HG02588 (cell line): ENCODE measurements around the gene LHFPL6.

Experiments
- ATAC-seq: cut with Tn5 transposase; IDR thresholded peaks from one replicate; pipeline ENCODE4 v1.9.1; 2021; ENCODE audit warnings: mild to moderate bottlenecking, moderate library complexity; ENCODE audit not compliant: unreplicated experiment

The LHFPL6 gene

DNA sequence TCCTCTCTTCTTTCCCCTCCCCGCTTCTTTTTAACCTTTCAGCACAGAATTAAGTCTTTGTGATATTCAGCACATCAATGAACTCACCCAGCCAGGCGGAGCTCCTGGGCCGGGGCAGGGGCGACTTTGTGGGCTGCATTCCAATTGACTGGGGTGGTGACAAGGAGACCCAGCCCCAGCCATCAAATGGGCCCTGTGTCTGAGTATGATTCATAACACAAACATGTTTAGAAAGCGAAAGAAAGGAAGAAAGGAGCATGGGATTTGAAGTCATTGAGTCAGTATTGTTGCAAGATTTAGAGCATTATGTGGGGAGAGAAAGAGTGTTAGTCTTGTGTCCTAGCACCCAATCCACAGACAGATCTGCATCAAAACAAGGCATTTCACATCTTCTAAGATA is 185.3 kb downstream of the LHFPL6 start:
- no peak for ATAC-seq

DNA sequence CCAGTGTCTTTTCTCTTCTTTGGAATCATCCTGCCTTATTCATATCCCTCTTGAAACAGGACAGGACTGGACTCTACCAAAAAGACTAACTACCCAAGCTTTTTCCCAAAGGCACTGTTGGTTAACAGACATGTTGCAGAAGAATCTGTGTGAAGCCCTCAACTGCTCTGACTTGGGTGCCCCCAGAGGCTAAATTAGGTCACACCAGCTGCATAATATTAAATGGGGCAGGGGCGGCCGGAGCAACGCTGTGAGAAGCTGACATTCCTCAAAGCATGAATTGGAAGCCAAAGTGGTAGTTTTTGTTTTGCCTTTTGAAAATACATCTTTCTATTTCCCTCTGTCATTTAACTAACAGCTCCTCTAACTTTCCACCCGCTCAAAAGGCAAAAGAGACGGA is 185.9 kb downstream of the LHFPL6 start:
- no peak for ATAC-seq

DNA sequence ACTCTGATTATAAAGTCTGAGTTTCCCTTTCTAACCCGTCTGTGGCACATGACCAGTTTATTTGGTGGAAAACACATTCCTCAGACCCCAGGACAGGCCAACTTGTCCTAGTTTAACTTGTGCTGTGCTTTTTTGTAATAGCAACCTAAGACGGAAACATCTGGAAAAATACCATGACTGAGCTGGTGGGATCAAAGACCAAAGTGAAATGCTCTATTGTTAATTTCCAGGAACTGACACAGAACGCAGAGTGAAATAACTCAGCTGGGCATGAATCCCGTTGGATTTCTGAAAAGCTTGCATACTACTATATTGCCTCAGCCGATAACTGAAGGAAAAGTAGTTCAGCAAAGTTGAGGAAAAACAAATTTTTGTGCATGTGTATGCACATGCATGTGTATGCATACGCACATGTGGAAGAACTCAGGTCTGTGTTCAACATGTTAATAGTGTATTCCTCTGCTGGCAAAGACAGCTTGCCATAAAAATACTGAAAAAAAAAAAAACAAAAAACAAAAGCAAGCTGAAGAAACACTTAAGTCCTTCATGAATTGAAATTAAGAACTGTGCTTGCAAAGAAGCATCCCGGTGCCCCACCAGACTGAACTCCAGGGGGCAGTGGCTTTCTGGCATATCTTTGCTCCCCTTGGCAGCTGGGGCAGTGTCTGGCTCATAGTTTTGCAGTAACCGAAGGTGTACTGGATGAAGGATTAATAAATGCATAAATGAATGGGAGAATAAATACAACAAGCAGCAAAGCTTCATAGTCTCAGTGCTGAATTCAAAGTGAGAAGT is 187.8 kb downstream of the LHFPL6 start:
- no peak for ATAC-seq

DNA sequence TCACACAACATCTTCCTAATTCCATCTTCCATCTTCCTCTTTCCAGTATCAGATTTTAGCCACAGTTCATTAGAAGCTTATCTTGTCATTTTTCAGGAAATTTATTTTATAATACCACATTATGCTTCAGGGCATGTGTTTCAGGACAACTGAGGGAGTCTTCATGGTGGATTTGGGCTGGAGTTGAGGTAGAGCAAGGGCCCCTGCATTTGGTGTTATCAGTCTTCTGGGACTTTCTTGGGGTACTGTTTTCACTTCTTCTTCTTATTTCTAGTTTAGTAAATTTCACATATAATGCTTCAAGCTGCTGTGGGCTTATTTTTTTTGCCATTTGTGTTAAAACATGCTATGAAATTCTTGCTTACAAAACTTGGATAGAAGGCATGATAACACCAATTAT is 188.7 kb downstream of the LHFPL6 start:
- ATAC-seq = no peak

DNA sequence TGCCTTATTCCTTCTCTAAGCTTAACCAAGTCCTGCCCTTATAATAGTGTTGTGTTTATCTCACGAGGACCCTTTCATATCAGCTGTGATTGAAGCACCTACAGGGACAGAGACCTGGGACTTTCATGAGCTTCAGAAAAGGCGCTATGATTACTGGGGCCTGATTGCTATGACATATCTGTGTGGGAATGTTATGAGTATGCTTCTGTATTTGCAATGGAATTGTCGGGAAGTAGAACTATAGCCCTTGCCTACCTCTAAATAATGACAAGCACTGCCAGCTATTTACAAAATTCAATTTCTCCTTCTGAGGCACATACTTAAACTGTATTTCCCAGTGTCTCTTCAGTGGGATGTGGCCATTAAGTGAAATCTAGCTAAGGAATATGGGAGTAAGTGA is 191.5 kb downstream of the LHFPL6 start:
- no peak for ATAC-seq

DNA sequence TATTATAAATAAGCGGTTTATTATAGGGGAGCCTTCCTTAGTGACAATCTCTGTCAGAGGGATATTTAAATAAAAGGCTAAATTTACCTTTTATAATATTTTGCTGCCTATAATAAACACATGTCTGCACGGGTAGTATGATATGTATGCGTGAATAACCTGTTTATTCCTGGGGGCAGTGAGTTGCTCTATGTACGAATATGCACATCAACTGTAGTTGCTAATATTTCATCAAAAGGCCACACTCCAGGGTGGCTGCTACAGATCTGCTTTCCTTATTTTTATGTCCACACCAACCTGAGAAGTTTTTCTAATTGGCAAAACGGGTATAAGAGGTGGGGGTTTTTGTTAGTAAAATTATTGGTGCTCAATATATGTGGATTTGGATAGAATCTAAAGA is 192.0 kb downstream of the LHFPL6 start:
- ATAC-seq = no peak

DNA sequence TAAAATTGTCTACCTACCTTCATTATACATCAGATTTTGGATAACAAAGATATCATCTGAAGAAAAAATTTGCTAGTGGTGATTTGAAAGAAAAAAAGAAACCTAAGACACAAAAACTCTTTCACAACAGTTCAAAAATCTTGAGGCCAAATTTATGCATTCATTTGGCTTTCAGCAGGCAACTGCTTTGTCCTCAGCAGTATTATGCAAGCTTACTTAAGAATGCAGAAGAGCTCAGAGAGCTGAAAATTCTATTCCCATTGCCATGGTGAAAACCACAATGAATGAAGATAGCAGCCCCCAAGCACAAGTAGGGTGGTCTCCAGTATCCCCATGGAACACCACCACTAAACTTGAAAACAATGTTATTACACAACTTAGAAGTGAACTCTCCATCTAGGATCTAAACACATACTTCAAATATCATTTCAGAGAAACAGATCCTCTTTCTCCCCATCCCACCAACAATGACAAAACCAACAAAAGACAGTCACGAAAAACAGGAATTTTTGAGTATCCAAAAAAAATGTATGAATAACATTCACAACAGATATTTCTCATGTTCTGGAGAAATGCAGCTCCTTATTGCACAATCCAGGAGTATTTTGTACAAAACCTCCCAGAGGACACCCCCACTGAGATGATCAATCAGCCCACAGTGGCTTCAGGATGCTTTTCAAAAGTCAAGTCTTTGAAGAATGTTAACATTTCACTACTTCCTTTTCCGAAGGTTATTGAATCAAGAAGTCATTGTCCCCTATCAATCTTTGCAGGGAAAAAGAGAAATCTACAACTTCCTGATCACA is 192.7 kb downstream of the LHFPL6 start:
- no peak for ATAC-seq

DNA sequence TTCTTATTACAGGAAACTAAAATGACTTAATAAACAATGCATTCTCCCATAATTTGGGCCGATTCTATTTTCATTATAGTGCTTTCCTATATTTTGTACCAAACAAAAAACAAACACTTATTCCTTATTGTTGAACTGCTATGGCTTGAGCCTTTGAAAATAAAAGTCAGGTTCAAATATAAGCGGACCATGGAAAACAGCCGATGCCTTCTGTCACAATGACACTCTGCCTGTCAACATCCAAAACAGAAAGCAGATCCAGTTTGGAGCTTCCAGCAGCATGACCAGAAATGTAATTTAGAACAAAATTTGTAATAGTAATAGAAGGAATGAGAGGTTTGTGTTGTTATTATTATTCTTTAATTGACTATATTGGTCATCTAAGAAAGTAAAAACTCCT is 194.5 kb downstream of the LHFPL6 start:
- ATAC-seq = no peak

DNA sequence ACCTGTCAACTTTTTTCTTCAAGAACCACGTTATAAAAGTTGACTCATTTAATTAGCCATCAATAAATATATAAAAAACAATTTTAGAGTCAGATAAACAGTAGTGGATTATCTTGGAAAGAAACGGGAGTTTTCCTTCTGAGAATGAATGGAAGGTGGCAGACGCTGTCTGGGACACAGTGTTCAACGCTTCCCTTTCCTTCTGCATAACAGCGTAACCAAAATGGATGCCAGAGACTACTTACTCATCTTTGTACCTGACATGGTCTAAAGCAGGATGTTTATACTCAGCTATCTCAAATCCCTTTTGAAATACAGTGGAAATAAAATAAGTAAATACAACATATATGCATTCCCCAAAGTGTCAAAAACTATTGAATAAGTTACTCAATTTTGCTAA is 195.2 kb downstream of the LHFPL6 start:
- no peak for ATAC-seq

DNA sequence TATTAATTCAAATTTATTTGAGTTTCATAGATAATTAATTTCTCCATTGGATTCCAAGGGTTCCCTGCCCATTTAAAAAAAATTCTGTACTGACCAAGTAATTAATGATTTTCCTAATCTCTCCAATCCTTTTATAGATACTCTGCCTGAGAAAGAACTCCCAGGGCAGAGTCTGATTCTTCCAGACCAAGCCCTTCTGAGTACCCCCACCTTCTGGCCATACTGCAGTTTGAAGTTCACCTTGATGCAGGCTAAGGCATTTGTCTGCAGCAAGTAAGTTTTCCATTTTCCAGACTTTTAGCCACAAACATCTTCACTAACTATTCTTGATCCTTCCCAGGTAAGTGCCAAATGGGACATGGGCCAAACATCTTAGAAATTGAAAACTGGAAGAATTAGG is 195.9 kb downstream of the LHFPL6 start:
- no peak for ATAC-seq

DNA sequence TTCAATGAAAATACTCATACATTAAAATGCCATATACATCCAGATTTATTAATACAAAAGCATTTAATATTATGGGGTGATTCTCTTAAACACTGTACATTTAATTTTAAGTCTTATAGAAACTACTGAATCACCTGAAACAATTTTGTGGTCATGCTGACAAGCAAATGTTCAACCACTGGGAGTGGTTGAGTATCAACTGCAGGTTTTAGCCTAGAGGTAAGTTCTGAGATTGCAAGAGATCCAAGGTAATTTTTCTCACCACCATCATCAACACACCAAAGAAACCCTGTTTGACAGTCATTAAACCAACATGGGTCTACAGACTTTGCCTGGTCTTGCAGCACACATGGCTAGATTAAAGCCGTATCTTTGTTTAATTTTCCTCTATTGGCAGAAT is 196.3 kb downstream of the LHFPL6 start:
- peak; percentile 53 for ATAC-seq

DNA sequence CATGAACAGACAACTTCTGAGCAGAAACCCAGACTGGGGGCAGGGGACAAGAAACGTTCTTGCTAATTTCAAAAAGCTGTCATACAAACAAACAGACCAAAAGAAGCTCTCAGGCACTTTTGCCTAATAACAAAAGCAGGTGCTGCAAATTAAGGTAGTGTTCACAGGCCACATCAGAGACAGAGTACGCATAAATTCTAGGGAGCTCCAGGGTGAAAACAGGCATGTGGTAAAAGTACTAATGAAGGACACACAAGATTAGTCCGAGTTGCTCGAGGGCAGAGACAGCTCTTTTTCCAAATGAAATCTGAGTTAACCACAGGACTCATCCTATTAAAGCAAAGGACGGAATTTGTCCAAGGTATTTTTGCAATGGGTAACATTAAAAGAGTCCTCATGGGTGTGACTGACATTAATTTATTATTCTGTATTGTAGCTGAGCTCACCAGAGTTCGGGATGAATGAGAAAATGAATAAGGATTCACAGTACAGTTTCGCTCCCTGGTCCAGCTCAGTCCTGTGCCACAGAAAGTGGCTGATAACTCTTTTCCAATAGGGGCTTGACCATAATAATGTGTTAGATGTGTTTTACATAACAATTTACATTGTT is 197.3 kb downstream of the LHFPL6 start:
- ATAC-seq = no peak

DNA sequence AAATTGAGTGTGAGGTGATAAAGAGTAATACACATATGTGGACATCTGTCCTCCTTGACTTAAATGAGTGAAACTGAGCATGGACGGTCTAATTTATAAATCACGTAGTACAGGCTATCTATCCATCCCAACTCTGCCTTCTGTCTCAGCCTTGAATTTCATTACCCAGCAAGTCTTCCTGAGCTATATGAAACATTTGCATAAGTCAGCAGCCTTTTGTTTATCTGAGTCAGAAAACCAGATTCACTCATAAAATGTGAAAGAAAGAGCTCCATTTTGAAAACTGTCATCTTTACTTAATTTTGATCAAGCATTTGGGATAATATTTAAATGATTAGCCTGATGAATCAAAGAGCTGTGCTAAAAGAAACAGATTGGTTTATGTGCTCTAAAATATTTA is 197.9 kb downstream of the LHFPL6 start:
- no peak for ATAC-seq

DNA sequence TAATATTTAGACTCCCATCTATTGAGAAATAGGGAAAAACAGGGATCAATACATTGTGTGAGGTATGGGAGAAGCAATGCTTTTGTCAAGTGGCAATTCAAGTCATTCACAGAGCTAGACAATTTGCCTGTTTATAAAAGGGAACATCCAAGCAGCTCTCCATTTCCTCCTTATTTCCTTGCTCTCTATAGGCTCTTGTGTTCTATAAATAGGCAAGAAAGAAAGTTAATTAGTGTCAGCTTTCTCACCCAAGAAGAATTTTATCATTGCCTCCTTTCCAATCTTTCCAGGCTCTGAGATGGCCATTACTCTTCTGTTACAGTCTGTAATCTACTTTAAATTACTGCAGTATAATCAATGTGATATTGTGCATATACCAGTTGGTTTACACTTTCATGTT is 199.9 kb downstream of the LHFPL6 start:
- no peak for ATAC-seq

DNA sequence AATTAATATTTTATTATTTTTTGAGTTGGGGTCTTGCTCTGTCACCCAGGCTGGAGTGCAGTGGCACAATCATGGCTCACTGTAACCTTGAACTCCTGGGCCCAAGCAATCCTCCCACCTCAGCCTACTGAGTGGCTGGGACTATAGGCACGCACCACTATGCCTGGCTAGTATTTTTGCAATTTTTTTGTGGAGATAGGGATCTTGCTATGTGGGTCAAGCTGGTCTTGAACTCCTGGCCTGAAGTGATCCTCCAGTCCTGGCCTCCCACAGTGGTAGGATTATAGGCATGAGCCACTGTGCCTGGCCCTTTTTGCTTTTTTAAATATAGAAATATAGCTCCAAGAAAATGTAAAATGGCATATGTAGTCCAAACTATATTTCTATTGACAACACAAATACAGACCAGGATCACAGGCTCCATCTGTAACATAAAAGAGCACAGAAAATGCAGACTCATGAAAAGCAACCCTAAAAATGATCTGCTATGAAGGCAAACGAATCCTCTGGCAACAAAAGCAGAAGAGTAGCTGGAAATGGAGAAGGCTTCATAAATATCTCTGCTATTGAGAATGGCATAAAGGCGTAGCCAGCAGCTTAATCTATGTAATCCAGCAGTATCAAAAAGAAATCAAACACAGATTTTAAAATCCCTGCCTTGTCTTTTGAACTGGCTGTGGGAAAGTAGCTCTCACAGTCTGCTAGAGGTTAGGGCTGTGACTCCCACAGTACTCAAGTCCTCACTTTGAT is 200.6 kb downstream of the LHFPL6 start:
- no peak for ATAC-seq

DNA sequence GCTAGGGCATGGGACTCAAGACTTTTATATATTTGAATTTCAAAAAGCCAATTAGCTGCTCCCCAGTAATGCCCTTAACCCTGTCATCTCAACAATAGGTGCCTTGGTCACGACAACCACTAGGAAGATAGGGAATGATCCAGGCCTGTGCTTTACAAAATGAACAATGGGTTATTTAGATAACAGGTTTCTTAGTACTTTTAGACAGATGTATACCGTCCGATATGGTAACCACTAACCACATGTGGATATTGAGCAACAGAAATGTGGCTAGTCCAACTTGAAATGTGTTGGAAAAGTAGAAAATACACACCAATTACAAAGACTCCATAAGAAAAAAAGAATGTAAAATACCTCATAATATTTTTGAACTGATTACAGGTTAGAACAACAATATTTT is 201.2 kb downstream of the LHFPL6 start:
- no peak for ATAC-seq

DNA sequence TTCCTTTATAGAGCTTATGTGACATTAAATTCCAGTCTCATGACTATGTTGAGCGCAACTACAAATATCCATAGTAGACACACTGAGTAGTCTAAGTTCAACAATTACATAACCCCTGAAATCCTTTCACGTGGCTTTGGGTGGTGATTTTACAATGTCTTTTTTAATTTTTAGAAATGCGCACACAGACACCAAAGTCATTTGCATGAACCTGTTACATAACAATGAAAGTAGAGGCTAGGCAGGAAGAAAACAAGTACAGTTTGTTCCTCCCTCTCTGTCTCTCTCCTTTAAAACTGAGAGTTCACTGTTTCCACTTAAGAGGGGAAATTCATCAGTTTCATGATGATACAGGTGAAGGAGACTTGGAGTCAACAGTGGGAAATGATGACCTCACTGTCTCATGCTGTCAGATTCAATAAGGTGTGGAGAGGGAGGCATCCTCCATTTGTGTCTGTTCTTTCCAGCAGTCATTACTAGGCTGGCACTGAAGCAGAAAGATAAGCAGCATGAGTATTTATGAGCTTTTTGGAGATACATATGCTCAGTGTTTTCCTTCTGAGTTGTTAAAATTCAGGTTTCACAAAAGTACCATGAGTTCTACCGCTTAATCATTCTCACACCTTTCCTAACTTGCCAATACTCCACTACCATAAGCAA is 201.8 kb downstream of the LHFPL6 start:
- no peak for ATAC-seq

DNA sequence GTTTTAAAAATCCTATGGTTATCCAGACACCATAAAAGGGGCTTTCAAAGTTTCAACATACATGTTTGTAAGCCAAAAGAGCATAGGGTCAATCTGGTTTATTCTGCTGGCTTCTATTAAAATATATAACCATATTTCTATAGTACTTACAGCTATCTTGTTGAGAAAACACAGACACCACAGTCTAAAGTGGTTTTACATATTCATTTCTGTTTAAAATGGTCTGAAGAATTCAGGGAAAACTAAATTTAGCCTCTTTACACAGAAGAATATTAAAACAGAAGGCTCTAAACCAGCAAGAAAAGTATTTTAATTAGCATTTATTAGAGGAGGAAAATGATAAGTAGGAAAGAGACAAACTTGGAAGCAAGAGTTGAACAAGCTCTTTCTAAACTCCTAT is 203.9 kb downstream of the LHFPL6 start:
- no peak for ATAC-seq

DNA sequence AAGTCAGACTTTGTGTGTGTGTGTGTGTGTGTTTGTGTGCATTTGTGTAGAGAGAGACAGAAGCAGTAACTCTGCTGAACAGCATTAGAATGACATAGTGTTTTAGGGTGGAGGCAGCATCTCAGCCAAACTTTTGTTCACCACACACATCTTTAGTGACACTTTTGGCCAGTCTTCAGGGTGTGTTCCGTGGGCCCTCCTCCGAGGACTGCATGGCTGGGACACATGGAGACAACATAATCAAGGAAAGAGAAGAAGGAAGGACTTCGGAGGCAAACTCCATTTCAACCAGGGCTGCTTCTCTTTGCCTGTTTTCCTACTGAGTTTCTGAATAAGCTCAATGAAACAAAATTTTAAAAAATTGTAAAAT is 205.1 kb downstream of the LHFPL6 start:
- ATAC-seq = no peak

DNA sequence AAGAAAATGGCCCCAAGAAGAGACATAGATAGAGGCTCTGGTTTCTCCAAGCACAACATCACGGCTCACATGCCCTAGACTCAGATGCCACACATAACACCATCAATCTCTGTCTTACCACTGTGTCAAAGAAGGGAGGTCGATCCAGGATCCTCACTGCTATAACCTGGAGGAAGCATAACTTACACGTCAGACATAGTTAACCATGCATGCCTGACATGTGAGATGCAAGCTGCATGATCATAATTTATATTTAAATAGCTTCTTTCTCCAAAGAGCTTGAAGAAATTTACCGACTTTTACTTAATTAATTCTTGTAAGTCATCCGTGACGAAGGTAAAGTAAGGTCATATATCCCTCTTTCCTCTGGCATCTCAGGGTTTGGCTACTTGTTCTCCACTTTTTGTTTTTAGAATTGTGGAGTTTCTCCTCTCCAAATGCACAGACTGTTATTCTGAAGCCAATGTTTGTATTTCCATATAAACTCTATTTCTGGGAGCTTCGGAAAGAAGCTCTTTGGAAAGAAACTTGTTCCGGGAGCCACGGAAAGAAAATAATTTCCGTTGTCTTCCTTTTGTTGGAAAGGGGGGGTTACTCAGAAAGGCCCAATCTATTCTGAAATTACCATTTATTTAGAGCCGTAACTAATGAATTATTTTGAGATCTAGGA is 205.6 kb downstream of the LHFPL6 start:
- no peak for ATAC-seq
